M059J (cell line): Measurements from ENCODE around the gene SPON1. TPM values are rescaled to one million over a fixed set of nuclear protein-coding genes. Genes with fewer than 3 reads are reported as not detected.
"Not testable (repeated sequence)": the region's sequence is repeated elsewhere in the genome, so short reads cannot be mapped to it uniquely, and the experiment has no call there.

Source experiments
- DNase-seq: peaks from one replicate; pipeline ENCODE4 v3.0.0-alpha.2; 2012; ENCODE audit warnings: low read depth
- total RNA-seq: library from RNA; depleted of rRNA; stranded (reverse); fragments of >200 nt; shearing (Covaris generic); gene quantifications from 2 replicates; pipeline ENCODE4 v1.2.3, GENCODE V29; 2014

Gene SPON1
- total RNA-seq, 1 experiment from 2014 or later: 0.05 TPM

DNA sequence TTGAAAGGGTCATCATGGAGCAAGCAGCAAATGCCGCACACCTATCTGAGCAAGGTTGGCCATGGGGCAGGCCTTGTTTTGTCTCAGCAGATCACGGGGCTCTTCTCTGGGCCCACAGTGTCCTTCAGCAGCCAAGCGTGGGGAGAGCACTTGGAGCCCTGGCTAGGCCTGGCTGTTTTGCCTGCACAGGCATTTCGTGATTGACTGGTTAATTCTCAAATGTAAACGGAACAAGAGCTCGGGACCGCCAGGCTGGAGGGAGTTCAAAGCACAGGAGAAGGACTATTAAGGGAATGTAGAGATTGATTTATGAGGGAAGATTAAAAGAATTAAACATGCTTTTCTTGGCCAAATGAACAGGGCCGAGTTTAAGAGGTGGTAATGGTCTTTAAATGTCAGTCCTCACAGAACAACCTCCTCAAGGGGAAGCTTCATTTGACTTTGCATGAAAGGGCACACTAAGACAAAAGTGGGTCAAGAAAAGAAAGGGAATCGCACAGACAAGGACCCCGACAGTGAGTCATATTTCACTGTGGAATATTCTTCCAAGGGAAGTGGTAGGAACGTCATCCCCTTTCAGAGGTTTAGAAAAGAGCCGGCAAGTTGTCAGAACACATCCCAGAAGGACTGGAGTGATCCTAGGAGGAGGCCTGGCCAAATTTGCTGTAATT, 20.7 kb downstream of the SPON1 start:
- peak; percentile 57 for DNase-seq

DNA sequence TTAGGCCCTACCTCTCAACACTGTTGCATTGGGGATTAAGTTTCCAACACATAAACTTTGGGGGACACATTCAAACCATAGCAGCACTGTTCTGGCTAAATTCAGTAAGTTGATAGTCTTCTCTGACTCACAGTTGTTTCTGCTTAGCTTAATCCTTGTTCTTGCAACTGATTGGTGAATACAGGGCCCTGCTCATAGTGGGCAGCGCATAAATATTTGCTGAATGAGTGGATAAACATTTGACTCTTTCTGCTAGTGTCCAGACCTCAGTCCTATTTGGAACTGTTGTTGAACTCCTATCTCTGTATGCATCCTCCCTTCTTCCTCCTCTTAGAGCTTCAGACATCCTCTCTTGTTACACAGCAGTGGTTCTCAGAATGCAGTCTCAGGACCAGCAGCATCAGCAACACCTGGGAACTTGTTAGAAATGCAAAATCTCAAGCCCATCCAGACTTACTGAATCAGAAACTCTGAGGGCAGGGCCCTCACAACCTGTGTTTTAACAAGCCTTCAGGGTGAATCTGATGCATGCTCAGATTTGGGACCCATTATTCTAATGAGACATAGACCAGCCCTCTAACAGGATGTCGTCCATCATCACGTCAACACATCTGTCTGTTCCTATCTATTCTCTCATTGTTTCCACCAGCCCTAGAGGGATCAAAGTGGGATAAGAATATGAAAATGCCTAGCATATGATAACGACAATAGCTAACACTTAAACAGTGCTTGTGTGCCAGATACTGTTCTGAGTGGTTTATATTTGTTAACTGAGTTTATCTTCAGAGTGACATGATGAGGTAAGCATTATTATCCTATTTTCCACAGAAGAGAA, 22.3 kb downstream of the SPON1 start:
- DNase-seq: peak; percentile 90

DNA sequence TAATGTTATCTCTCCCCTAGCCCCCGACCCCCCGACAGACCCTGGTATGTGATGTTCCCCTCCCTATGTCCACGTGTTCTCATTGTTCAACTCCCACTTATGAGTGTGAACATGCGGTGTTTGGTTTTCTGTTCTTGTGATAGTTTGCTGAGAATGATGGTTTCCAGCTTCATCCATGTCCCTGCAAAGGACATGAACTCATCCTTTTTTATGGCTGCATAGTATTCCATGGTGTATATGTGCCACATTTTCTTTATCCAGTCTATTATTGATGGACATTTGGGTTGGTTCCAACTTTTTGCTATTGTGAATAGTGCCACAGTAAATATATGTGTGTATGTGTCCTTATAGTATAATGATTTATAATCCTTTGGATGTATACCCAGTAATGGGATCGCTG, 24.2 kb downstream of the SPON1 start:
- not testable (repeated sequence) for DNase-seq

GRCh38 chr11:13992158-13992856, 29.8 kb downstream of the SPON1 start:
- peak; percentile 80 for DNase-seq

GRCh38 chr11:13993096-13993765, 30.7 kb downstream of the SPON1 start:
- DNase-seq: no peak

GRCh38 chr11:13997881-13998280, 35.4 kb downstream of the SPON1 start:
- DNase-seq: no peak

- DNase-seq: no peak
These were observed 37.2 kb downstream of the SPON1 start for GRCh38 chr11:13999704-14000103.

DNA sequence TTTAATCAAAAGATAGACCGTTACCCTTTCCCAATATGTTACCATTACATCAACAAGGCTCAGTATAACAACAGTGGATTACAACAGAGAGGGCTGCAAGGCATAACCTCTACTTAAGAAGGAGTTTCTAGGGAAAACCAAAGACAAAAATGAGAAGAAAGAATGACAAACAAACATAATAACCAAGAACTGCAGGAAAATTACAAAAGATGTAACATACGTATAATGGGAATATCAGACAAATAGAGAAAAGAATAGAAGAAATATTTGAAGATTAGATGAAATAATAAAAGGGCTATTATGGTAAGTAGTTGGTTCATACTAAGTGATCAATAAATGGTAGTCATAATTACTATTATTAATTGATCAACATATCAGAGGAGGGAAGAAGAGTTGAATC, 39.1 kb downstream of the SPON1 start:
- no peak for DNase-seq

DNA sequence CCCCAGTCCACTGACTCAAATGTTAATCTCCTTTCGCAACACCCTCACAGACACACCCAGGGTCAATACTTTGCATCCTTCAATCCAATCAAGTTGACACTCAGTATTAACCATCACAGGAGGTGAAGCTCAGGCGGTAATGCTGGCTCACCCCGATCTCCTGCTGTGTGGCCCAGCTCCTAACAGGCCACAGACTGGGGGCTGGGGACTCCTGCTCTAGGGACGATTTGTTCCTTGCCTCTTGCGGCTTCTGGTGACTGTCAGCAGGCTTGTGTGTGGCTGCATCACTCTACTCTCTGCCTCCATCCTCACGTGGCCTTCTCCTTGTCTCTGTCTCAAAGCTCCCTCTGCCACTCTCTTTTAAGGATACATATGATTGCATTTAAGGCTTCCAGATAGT, 45.0 kb downstream of the SPON1 start:
- DNase-seq: no peak

- no peak for DNase-seq
These were observed 48.1 kb downstream of the SPON1 start for GRCh38 chr11:14010665-14011064.

DNA sequence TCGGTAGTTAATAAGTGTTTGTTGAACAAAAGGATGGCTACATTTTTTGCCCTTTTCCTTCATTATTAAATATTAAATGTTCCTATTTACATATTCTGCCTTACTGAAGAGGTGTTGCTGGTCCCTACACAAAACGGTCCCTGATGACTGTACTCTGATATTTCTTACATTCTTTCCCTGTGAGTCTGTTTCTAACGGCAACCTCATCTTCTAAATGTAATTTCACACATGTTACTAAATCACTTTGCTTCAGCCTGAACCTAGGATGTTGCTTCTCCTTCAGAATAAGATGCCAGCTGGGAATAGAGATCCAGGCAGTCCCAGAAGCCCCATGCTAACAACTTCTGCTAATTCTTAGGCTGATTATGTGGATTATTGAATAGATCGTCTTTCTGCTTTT, 50.3 kb downstream of the SPON1 start:
- DNase-seq: peak; percentile 49

DNA sequence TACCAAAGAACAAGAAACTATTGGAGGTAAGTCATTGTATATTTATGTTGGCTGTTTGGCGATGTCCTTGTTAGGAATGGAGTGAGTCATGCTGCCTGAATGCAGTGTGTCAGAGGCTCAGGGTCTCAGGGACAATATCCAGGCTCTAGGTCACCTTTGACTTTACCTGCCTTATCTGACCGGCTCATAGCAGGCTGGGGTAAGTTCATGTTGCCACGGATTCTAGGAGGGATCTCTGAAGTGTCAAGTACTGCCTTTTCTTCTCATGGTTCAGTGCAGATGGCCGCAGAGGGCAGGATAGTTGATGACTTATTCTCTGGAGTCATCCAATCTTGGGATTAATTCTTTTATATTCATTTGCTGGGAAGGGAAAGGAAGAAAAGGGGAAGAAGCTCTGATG, 53.2 kb downstream of the SPON1 start:
- peak; percentile 90 for DNase-seq

DNA sequence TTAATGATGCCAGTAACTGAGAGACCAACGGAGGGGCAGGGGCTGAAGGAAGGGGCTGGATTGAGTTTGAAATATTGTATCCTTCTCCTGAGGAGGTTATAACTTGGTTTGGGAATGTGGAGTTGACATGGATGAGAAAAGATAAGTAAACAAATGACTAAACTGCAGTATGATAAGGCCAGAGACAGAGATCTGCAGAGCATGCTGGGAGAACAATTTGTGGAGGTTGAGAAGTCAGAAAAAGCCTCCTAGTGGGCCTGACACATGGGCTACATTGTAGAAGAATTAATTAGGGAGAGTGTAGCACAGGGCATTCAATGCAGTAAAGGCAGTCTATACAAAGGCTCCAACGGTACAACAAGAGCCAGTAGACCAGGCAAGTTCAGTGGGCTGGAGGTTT, 55.9 kb downstream of the SPON1 start:
- peak; percentile 24 for DNase-seq

- DNase-seq: no peak
These were observed 59.2 kb downstream of the SPON1 start for GRCh38 chr11:14021738-14022137.

- DNase-seq: peak; percentile 18
These were observed 59.7 kb downstream of the SPON1 start for GRCh38 chr11:14022251-14022650.

DNA sequence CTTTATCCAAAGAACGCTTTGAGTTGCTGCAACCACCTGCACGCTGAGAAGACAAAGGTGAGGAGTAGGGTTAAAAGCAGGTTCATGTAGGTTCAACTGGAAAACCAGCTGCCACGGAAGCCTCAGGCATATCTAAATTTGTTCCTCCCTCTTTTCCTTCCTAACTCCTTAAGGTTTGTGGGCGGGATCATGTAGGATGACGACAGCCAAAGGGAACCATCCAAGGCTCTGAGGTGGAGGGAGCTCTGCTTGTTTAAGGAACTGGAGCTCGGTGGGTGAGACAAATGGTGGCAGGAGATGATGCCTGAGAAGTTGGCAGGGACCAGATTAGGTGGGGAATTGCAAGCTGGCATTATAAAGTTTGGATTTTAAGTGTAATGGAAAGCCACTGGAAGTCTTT, 60.3 kb downstream of the SPON1 start:
- DNase-seq: no peak

GRCh38 chr11:14026961-14027360, 64.4 kb downstream of the SPON1 start:
- DNase-seq: no peak

- DNase-seq: no peak
These were observed 65.0 kb downstream of the SPON1 start for GRCh38 chr11:14027525-14027924.

DNA sequence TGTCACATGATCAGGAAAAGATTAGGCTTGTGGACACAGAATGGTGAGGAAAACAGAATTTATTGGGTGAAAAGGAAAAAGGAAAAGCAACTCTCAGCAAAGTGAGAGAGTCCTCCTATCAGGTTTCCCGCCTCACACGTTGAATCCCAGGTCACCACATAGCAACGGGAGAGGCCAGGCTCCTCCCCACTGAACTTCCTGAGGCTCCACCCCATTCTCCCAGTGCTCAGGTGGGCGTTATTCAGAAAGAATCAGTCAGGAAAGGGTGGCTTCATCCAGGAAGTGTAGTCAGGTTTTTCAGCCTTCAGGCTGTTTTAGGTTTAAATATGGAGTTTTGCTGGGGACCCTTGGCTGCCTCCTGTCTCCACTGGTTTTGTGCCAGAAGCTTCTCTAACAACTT, 66.9 kb downstream of the SPON1 start:
- DNase-seq: no peak

DNA sequence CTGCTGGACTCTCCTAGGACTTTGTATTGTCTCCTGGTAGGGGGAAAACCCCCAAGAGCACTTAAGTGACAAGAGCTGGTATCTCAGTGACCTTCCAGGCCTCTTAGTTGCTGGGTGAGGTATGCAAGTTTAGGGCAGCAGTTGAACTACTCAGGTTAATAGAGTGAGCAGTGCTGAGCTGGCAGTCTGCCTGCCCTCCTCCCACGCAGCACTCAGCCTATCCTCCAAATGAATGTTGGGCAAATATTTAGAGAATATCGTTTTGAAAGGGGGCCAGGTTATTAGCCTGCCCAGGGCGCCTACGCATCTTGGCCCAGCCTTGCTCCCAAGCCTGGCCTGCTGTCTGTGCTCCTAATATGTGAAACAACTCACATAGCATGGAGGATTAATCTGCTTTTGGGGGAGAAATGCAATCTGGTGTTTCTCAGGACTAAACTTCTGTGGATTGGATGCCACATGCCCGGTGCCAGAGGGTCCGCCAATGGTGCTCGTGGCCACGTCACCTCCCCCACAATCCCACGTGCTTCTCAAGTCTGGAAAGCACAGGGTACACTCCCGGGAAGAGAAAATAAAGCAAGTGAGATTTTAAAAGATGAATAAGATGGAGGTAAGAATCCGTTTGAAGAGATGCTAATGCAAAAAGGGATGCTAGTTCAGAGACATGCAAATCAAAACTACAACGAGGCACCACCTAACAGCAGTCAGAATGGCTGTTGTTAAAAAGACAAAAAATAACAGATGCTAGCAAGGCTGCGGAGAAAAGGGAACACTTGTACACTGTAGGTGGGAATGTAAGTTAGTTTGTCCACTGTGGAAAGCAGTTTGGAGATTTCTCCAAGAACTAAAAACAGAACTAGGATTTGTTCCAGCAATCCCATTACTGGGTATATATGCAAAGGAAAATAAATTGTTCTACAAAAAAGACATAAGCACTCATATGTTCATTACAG, 67.7 kb downstream of the SPON1 start:
- peak; percentile 37 for DNase-seq

GRCh38 chr11:14035526-14035925, 73.0 kb downstream of the SPON1 start:
- not testable (repeated sequence) for DNase-seq
